ENCODE data around the gene ARHGEF4.
"Not testable (repeated sequence)": the region's sequence is repeated elsewhere in the genome, so short reads cannot be mapped to it uniquely, and the experiment has no call there.

ARHGEF4 gene

GRCh38 chr2:130892793-130893785 is 56.4 kb downstream of the ARHGEF4 start:
- no peak for DNase-seq

GRCh38 chr2:130894326-130894942 is 57.7 kb downstream of the ARHGEF4 start:
- no peak for DNase-seq

GRCh38 chr2:130896813-130897212 is 60.1 kb downstream of the ARHGEF4 start:
- DNase-seq: no peak

- DNase-seq: no peak
These were observed 61.8 kb downstream of the ARHGEF4 start for GRCh38 chr2:130898553-130898952.

GRCh38 chr2:130899306-130899705 is 62.6 kb downstream of the ARHGEF4 start:
- DNase-seq: no peak

- DNase-seq: no peak
These were observed 64.3 kb downstream of the ARHGEF4 start for GRCh38 chr2:130901061-130901460.

- not testable (repeated sequence) for DNase-seq
These were observed 64.9 kb downstream of the ARHGEF4 start for GRCh38 chr2:130901626-130902025.

- no peak for DNase-seq
These were observed 72.1 kb downstream of the ARHGEF4 start for GRCh38 chr2:130908832-130909231.

- DNase-seq: no peak
These were observed 74.2 kb downstream of the ARHGEF4 start for GRCh38 chr2:130910931-130911330.

GRCh38 chr2:130911482-130911881 is 74.8 kb downstream of the ARHGEF4 start:
- no peak for DNase-seq

GRCh38 chr2:130911996-130912395 is 75.3 kb downstream of the ARHGEF4 start:
- no peak for DNase-seq

- no peak for DNase-seq
These were observed 75.8 kb downstream of the ARHGEF4 start for GRCh38 chr2:130912471-130912870.

GRCh38 chr2:130913891-130914290 is 77.2 kb downstream of the ARHGEF4 start:
- DNase-seq: no peak

GRCh38 chr2:130915149-130915548 is 78.4 kb downstream of the ARHGEF4 start:
- no peak for DNase-seq

GRCh38 chr2:130915595-130916437 is 79.1 kb downstream of the ARHGEF4 start:
- no peak for DNase-seq

GRCh38 chr2:130916438-130916705 is 79.7 kb downstream of the ARHGEF4 start:
- no peak for DNase-seq

- DNase-seq: no peak
These were observed 80.4 kb downstream of the ARHGEF4 start for GRCh38 chr2:130917006-130917688.

- DNase-seq: no peak
These were observed 81.7 kb downstream of the ARHGEF4 start for GRCh38 chr2:130918393-130918792.

- peak; percentile 48 for DNase-seq
These were observed 83.9 kb downstream of the ARHGEF4 start for GRCh38 chr2:130920415-130921163.

- DNase-seq: no peak
These were observed 84.4 kb downstream of the ARHGEF4 start for GRCh38 chr2:130921164-130921476.

- DNase-seq: no peak
These were observed 85.7 kb downstream of the ARHGEF4 start for GRCh38 chr2:130922417-130922816.

- DNase-seq: no peak
These were observed 91.7 kb downstream of the ARHGEF4 start for GRCh38 chr2:130928385-130928784.

All from activated CD4-positive, alpha-beta T cell treated with anti-CD3 and anti-CD28 coated beads, Interleukin-10, Interleukin-2, amounts not matched to agents 100 ng/mL and 50 ng/mL, durations not matched to agents 16 hours and 8 hours (primary cell).